Activated CD8-positive, alpha-beta memory T cell treated with anti-CD3 and anti-CD28 coated beads for 1 hour (primary cell): Measurements from ENCODE around the gene KAZN.

Experiments used
- DNase-seq, 2 donors: peaks; one replicate each; pipeline ENCODE4 v3.0.0-alpha.2; 2020; ENCODE audit warnings: low read depth in 1 of 2; ENCODE audit errors: extremely low read depth in 1 of 2

Gene KAZN

DNA sequence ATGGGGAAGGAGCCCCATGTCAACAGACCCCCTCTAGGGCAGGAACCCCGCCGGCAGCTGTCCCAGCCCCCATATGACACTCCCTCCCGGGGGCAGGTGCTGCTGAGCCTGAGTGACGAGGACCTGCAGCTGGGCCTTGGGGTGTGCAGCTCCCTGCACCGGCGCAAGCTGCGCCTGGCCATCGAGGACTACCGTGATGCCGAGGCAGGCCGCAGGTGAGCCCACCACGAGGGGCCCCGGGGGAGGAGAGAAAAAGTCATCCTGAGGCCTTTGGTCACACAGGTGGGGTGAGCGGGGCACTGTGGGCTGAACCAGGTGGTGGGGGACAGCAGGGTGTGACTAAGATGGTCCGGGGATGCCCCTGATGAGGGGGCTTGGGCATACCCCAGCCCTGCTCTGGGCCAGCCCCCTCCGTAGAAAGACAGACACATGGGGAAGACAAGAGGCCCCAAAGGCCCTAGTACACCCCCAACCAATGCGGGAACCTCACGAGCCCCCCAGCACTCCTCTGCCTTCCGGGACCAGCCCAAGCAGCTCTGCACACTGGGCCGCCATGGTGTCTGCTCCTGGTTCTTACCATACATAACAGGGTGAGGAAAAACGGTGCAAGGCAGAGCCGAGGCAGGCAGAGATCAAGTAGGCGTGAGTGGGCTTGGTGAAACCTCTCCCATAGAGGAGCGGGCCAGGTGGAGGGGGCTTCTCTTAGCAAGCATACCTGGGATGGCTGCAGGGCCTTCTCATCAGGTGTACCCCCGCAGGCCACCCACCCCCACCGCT, 496.4 kb downstream of the KAZN start:
- DNase-seq, result no peak

DNA sequence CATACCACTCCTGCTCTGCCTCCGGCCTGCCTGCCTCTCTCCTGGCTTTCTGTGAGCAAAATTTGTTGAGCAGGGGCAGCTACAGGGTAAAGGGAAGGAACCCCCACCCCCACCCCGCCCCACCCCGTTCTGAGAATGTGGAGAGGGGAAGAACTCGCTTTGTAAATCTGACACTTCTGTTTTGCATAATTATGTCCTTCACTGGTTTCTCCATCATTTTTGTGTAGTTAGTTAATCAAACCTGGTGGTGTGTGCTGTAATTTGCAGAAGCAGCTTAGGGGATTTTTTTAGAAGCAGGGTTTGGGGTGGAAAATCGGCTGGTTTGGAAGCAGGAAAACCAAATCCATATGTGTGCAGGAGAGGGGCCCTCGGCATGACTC, 497.0 kb downstream of the KAZN start:
- DNase-seq, result no peak

DNA sequence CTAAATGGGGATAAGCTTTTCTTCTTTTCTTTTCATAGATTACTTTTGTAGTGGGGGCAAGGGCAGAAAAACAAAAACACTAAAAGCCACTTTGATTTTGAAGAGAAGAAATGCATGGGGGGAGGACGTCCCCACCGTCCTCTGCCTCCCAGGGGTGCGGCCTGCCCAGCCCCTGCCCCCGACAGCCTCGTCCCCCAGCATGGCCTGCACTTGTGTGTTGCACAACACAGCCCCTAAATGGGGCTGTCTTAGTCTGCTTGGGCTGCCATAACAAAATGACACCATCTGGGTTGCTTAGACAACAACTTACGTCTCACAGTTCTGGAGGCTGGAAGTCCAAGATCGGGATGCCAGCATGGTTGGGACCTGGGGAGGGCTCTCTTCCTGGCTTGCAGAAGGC, 497.8 kb downstream of the KAZN start:
- no peak for DNase-seq

DNA sequence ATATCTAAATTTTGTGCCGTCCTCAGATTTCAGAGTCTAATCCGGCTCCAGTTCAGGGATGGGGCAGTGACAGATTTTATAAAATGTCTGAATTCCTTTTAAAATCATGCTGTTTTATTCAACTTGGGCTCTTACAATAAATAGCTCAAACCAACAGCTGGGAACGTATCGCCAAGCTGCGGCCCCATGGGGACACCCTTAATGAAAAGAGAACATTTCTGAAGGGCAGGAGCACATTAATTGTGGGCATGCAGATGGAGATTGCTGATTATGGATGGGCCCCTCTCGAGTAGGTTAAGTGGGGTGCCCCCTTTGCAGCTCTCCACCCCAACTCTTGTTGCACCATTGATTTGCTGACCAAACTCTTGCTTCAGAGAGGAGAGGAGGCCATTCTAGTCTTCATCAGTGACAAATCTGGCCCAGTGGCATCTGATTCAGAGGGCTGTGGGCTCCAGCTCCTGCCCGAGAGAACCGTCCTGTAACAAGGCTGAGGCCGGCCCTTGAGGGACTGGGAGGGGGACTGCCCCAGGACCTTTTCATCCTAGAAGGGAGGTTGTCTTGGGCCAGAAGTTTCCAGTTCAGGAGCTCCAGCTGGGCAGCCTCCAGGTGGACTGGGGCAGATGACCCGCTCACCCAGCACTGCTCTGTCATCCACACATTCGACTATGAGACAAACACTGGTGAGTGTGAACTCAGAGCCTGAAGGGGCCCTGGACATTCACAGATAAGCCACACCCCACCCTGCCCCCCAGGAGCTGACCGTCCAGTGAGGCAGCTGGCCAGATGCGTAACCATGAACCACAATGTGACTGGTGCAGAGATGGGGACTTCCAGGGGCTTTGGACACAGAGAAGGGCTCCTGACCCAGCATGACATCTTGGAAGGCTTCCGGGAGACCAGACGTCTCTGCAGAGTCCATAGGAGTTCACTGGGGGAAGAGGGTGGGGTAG, 500.0 kb downstream of the KAZN start:
- no peak for DNase-seq

DNA sequence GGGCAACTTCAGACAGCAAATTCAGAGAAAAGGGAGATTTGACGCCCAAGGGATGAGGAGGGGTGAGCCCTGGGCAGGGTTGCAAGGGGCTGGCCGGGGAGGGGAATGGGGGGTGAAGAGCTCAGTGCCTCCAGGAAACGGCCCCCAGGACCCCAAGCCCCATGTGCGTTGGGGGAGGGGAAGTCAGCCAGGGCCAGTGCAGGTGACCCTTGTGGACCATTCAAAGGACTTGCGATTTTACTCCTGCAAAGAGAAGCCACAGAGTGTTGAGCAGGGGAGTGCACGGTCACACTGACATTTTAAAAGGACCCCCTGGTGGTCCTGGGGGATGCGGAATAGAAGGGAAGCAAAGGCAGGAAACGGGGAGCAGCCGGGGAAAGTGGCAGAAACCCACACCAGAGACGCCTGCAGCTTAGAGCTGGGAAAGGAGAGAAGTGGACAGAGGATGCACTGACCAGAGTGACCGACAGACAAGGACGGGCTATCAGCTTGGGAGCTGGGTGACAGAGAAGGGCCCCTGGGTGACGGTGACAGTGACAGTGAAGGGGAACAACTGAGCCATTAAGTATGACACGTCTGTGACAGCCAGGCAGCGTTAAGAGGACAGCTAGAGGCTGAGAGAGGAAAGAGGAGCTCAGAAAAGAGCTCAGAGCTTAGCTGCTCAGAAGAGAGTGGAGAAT, 501.1 kb downstream of the KAZN start:
- DNase-seq, result no peak

DNA sequence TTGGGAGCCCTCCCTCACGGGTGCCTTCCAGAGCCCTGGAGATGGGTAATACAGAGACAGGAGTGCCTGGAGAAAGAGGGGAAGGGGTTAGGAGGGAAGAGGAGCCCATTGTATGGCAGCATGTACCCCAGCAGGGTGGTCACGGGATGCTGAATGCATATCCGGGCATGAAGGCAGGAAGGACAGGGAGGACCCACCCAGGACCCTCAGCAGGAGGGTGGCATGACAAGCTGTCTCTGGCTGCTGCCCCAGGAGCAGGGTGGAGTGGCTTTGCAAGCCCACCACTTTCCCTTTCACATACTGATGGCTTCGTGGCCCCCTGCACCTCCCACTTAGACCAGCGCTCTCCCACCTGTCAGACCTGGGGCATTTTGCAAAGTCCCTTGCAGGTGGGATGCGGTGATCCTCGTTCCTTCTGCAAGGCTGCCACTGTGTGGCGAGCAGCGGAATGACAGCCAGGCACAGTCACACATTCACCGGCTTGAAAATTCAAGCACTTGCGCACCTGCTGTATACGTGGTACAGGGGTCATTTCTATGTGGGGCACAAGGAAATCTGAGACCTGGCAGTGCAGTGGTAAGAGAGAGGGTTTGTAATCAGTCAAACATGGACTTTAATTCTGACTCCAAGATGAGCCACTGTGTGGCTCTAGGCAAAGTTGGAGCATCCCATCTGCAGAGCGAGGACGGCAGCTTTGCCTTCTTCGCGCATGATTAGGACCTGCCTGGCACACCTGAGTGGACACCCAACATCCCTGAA, 501.8 kb downstream of the KAZN start:
- DNase-seq, result no peak

DNA sequence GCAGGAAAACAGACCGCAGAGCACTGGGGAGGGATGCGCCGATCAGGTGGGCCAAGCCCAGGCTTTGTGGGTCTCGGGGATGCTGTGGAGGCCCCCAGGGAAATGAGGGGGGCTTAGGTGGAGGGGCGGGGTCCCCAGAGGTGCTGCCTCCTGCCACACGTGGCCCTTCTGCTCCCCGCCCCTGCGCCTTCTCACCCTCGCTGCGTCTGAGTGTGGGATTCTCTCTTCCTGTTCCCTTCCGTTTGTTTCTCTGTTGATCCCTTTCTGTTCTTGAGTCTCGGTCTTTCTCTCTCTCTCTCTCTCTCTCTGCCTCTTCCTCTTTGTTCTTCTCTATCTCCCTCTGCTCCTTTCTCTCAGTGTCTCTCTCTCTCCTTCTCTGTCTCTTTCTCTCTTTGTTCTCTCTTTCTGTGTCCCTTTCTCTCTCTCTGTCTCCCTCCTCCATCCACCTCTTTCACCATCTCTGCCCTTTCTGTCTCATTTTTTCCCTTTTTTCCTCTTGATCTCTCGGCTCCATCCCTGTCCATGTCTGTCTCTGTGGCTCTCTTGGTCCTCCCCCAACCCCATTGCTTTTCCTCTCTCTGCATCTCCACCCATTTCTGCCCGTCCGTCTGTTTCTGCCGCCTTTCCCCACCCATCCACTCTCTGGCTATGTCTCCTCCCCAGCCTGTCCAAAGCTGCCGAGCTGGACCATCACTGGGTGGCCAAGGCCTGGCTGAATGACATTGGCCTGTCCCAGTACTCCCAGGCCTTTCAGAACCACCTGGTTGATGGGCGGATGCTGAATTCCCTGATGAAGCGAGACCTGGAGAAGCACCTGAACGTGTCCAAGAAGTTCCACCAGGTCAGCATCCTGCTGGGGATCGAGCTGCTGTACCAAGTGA, 502.6 kb downstream of the KAZN start:
- DNase-seq, result no peak

DNA sequence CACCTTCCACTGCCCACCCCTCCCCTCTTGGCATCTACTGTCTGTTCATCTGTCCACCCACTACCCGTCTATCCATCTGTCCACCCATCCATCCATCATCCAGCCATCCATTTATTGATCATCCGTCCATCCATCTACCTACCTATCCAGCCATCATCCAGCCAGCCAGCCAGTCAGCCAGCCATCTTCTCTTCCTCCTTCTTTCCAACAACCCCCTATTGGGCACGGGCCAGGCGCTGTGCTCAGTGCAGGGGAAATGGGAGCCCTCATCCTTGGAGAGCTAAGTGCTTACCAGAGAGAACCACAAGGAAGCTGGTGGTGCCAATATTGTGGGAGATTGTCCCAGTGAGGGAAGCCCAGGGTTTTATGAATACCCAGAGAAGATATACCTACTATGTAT, 503.3 kb downstream of the KAZN start:
- no peak for DNase-seq

DNA sequence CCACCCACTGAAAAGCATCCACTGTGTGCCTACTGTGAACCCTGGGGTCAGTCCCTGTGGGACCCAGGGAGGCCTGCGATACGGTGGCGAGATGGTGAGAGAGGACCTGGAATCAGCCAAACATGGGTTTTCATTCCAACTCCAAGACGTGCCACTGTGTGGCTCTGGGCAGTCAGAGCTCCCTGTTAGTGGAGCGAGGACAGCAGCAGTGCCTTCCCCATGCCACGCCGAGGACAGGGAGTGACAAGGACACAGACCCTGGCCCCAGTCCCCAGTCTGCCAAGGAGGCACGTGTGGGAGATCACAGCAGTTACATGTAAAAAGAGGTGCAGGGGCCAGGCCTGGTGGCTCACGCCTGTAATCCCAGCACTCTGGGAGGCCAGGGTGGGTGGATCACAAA, 504.2 kb downstream of the KAZN start:
- no peak for DNase-seq

DNA sequence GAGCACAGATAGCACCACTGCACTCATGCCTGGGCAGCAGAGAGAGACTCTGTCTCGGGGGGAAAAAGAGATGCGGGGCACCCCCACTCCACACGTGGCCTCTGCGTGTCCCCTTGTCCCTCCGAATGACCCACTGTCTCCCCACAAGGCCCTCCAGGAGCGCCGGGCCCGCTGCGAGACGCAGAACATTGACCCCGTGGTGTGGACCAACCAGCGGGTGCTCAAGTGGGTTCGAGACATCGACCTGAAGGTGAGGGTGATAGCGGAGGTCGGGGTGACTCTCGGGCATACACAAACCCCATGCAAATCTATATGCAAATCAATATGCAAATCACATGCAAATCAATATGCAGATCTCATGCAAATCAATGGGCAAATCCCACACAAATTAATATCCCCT, 504.7 kb downstream of the KAZN start:
- no peak for DNase-seq

DNA sequence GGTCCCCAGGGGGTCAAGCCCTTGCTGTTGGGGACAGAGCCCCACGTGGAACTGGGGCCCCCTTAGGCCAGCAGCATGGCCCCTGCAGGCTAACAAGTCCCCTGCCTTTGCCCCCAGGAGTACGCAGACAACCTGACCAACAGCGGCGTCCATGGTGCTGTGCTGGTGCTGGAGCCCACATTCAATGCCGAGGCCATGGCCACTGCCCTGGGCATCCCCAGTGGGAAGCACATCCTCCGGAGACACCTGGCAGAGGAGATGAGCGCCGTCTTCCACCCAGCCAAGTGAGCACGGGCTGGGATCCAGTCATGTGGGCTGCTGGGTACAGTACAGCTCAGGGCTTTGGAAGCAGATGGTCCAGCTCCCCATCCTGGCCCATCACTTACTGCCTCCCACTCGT, 505.4 kb downstream of the KAZN start:
- no peak for DNase-seq

DNA sequence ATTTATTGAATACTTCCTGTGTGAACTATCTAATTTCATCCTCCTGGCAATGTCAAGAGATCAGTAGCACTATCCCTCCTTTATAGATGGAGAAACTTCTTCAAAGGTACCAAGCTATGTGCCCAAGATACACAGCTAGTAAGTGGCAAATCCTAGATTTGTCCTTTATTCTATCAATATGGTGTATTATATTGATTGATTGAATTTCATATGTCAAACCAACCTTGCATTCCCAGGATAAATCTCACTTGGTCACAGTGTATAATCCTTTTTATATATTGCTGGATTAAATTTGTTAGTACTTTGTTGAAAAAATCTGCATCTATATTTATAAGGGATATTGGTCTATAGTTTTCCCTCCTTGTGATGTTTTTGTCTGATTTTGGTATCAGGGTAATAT, 506.3 kb downstream of the KAZN start:
- DNase-seq, result no peak

DNA sequence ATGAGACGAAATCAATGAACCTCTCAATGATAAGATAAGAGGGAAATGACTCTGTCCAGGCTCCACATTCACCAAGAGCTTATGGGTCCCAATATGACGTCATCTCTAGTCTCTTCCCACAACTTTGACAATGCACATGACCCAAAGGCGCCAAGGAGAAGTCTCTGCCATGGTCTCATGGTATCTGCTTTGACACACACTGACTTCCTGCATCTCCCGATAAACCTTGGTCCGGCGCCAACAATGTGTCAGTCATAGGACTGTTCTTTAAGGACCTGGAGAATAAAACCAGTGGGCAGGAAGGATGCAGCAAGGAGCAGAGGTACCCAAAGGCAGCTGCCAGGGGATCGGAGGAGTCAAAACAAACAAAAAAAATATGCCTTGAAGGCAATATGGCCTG, 508.1 kb downstream of the KAZN start:
- DNase-seq, result no peak

DNA sequence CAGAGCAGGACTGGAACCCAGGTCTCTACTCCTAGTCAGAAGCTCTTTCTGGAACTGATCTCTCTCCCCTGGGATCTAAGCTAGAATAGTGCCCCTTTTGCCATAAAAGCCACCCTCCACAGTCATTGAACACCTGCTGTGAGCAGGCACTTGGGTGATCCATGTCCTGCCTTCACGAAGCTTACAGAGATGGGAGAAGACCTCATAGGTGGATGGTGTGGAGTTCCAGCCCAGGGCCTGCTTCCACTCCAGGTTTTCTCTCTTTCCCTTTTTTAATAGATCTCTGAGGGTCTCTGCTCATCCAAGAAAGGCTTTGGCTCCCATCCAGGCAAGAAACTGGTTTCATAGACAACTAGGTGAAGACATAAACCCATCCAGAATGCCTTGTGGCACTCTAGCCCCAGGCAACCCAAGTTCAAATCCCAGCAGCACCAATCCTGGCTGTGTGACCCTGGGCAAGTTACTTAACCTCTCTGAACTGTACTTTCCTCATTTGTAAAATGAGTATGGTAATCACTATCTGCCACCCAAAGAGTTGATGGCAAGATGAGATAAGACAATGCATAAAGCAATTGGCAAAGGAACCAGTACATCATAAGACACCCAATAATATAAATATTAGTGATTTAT, 508.7 kb downstream of the KAZN start:
- DNase-seq, result no peak

DNA sequence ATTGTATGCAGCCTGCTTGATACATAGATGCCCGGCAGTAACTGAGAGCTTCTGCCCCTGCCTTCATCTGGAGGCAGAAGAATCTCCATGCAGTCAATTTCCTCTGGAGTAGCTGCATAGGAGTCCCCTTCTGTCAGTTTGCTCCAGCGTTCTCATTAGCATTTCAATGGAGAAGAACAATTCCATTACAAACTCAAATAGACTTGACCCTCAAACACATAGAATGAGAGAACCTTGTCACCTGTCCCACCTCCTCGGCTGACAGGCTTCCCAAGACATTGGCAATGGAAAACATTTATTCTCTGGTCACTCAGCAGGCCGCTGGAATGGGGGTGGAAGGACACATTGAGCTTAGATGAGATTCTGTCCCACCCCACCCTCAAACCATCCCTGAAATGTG, 509.4 kb downstream of the KAZN start:
- DNase-seq, result no peak

DNA sequence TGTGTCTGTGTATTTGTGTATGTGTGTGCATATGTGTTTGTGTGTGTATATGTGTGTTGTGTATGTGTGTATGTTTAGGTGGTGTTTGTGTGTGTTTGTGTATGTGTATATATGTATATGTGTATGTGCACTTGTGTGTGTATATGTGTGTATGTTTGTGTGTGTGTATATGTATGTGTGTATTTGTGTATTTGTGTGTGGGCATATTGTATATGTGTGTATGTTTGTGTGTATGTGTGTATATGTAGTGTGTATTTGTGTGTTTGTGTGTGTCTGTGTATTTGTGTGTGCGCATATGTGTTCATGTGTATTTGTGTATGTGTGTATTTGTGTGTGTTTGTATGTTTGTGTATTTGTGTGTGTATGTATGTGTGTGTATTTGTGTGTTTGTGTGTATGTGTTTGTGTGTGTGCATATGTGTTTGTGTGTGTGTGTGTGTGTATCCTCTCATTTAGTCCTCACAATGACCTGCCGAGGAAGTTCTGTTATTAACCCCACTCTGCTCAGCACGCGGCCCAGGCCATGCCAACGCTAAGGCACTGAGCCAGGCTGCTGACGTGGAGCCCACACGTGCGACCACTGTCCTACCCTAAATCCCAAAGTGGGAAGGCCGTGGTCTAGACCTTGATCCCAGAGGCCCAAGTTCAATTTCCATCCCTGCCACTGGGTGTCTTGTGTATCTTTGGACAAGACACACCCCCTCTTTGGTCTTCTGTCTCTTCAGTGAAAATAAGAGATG, 511.8 kb downstream of the KAZN start:
- DNase-seq, result no peak

DNA sequence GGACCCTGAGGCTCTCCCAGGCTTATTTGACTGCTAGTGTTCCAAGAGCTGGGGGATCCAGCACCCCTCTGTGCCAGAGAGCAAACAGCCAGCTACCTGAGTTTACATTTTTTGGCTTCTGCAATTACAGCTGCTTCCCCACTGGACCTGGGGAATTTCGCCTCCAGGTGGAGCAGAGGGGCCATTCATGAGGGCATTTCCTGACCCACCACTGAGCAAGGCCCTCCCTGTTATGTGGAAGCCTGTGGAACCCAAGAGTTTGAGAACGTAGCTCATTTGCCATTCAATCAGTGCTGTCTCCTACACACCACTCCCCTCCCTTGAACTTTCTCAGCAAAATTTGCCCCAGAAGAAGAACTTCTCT, 512.4 kb downstream of the KAZN start:
- no peak for DNase-seq

DNA sequence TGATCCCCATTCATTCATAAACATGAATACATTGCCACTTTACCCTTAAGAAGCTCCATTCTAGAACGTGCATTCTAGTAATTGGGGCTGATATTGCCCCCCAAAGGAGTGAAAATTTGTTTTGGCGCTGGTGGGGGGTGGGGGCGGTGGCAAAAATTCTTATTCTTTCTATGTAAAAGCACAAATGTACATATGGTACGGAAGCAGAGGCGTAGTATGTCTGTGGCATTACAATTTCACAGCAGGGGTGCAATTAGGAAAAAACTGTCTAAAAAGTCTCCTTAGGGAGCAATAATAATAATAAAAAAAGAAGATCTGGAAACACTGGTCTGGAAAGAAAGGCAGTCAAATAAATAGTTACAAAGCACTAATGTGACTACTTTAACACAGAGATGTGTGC, 514.7 kb downstream of the KAZN start:
- no peak for DNase-seq

DNA sequence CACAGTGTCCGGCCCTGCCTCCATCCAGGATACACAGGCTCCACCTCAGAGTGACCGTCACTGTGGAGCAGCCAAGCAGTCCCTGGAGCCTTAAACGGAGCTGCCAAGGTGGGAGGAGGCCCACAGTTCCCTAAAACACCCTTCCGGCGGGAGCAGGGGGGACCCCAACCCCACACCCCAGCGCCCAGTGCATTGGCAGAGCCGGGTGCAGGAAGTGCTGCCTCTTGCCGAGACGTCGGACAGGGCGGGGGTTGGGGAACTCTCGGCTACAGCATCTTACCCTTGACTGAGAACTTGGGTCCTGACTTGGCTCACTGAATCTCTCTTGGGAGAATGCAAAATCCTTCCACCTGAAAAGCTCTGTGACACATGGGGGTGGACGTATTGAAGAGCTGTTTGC, 516.4 kb downstream of the KAZN start:
- DNase-seq, result no peak
